Measurements from ENCODE around the gene KLC3.
"Not testable (repeated sequence)": the region's sequence is repeated elsewhere in the genome, so short reads cannot be mapped to it uniquely, and the experiment has no call there.

The KLC3 gene

DNA sequence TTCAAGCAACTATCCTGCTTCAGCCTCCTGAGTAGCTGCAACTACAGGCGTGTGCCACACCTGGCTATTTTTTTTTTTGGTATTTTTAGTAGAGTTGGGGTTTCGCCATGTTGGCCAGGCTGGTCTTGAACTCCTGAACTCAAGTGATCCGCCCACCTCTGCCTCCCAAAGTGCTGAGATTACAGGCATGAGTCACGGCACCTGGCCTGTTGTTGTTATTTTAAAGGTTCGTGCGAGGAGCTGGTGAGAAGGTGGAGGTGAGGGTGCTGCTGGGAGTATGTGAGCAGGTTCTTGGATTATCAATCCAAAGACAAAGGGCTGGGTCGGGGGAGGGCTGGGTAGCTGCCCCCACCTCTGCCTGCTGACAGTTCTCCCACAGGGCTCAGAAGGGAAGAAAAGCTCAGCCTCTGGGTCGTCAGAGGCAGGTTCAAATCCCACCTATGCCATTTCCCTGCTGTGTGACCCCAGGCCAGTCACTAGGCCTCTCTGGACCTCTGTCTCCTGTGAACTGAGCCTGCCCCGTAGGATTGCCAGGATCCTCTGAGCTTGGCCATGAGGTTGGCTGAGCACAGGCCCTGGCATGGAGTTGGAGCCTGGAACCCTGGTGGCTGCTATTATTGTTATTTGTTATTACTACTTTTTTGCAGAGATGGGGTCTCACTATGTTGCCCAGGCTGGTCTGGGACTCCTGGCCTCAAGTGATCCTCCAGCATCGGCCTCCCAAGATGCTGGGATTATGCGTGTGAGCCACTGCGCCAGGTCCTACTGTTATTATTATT lies 19.4 kb upstream of the KLC3 start:
- no peak for DNase-seq

DNA sequence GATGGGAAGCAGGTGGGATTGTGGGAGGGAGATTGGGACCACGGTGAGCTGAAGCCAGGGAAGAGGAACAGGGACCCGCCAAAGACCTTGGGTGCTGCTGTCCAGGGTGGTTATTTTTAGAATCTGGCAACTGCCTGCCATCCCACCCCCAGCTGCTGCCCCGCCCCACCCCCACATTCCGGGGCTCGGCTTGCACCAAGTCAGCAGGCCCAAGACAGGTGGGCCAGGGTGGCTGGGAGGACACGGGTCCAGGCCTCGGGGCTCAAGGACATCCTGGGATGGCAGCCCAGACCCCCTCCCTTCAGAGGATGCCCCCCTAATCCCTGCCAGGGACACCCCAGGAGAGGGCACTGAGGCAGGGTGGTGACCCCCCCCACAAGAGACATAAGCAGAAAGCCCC lies 18.7 kb upstream of the KLC3 start:
- no peak for DNase-seq

DNA sequence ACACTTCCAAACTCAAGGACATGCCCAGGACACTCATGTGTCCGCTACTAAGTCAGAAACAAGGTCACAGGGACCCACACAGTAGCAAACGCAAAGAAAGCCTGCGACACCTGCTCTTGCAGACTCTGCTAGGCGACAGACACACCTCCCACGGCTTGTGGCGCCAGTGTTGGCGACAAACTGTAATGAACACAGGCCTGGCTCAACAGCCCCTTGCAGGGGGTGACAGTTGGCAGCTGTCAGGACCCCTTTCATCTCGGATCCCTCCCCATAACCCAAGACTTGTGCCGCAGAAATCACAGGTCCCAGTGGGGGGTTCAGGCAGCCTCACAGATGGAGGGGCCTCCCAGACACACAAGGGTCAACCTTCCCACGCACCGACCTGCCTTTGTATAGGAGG lies 18.2 kb upstream of the KLC3 start:
- DNase-seq: no peak

DNA sequence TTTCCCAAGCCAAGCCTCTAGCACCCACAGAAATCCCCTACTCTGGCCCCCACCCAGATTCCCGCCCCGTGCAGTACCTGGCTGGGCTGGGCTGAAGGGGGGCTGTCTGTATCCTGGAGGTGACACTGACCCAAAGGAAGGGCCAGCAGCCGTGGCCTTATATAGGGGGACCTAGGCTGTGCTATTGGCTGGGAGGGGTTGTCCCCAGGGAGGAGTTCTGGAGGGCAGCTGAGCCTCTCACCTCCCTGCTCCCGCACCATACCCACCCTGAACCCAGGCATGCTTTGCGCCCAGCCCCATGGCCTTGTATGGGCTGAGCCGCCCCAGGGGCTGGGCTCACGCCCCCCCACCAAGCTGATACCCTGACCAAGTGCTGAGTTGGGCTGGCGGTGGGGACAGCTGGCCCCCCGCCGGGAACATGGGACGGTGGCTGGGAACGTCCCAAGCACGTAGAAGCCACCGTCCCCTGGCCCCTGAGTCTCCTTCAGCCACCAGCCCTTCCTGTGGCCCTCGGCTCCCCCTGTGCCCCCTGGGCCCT lies 17.7 kb upstream of the KLC3 start, which contains the start of gene CKM:
Gene CKM, minus strand, starts transcription at position 132 of the 538 bp plus-strand sequence. CDS start 3,162 bp downstream, outside the sequence.
- peak; percentile 59 for DNase-seq

DNA sequence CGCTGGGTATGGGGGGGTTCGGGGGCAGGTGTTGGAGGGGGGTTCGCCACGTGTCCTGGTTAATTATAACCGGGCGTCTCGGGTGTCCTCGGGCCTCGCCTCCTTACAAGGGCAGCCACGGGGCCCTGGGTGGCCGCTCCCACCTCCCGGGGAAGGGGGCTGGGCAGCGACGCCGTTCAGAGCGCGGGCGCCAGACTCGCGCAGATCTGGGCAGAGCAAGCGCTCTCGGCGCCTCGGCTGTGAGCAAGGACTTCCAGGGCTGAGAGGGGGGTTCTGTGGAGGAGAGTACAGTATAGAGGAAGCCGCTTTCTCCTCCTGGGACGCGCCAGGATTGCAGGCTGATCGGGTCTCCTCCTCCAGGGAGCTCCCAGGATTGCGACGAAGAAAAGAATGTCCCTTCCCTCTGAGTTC lies 16.9 kb upstream of the KLC3 start:
- DNase-seq: no peak

DNA sequence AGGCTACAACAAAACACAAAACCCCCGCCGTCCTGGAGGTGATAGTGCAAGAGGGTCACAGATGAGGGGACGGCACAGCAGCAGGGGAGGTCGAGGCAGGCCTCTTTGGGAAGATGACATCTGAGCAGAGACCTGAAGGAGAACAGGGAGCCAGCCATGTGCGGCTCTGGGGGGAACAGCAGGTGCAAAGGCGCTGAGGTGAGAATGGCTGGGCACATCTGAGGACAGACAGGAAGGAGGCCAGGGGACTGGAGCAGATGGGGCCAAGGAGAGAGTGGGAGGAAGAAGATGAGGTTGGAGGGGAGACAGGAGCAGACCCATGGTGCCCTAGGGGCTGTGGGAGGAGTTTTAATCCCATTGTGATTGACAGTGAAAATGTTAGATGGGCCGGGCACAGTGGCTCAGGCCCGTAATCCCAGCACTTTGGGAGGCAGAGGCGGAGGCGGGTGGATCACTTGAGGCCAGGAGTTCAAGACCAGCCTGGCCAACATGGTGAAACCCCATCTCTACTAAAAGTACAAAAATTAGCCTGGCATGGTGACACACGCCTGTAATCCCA lies 16.1 kb upstream of the KLC3 start:
- DNase-seq: no peak

DNA sequence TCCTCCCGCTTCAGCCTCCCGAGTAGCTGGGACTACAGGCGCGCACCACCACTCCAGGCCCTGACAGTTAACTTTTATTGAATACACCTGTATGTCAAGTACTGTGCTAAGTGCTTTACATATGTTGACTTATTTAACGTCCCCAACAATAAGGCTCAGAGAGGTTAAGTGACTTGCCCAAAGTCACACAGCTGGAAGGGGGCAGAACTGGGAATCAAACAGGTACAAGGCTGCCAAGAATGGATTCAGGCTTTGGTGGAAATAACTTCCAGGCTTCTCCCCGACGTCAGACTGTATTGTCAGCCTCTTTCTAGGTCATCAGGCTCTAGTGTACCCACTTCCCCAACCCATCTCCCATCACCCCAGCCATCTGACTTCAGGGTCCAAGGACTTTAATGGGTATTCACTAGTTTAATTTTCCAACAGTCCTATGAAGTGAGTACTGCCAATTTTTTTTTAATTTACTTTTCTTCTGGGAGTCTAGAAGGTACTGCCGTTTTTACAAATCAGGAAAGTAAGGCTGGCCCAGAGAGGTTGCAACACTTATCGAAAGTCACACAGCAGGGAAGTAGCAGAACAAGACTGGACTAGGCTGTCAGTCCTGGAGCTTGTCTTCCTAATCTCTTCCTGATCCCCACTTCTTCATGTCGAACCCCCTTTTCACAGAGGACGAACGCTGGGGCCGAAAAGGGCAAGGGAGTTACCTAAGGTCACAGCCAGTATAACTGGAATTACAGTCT lies 13.0 kb upstream of the KLC3 start:
- no peak for DNase-seq

DNA sequence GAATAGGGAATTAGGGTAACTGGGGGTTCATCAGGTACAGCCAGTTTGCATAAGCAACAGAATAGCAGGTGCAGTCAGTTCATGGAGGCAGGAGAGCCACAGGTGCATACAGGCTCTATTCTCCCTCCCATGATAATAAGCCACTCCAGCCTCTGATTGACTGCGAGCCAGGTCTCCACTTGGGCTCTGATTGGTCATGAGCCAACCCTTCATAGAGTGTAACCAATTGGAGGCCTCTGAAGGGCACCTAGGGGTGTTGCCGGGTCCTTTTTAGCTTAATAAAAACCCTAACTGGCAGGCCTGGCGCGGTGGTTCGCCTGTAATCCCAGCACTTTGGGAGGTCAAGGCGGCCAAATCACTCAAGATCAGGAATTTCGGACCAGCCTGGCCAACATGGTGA lies 9.1 kb upstream of the KLC3 start:
- no peak for DNase-seq

DNA sequence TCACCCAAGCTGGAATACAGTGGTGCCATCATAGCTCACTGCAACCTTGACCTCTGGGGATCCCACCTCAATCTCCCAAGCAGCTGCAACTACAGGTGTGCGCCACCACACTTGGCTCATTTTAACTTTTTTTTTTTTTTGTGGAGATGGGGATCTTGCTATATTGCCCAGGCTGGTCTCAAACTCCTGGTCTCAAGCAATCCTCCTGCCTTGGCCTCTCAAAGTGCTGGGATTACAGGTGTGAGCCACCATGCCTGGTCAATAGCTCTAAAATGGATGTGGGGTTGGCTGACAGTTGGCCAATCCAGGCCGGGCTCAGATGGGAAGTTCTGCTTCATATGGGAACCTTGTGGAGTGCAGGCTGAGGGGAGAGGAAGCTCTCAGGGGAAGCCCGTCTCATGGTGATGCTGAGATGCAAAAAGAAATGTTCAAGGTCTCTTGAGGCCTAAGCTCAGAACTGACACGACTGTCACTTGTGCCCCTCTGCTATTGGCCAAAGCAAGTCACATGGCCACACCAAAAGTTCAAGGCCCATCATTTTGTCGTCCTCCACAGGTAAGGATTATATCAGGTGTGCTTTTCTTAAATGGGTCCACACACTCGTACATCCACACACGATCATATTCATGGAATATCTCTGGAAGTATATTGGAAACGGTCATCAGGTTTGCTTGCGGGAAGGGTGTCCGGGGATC lies 6.8 kb upstream of the KLC3 start:
- no peak for DNase-seq

DNA sequence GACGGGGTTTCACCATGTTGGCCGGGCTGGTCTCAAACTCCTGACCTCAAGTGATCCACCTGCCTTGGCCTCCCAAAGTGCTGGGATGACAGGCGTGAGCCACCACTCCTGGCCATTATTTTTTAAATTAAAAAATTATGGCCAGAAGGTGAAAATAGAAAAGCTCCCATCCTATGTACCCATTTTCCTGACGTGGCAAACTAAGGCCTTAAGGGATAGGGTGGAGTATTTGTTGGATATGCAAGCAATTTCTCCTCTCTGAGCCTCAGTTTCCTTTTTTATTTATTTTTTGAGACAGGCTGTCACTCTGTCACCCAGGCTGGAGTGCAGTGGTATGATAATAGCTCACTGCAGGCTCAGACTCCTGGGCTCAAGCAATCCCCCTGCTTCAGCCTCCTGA lies 5.7 kb upstream of the KLC3 start:
- DNase-seq: not testable (repeated sequence)

DNA sequence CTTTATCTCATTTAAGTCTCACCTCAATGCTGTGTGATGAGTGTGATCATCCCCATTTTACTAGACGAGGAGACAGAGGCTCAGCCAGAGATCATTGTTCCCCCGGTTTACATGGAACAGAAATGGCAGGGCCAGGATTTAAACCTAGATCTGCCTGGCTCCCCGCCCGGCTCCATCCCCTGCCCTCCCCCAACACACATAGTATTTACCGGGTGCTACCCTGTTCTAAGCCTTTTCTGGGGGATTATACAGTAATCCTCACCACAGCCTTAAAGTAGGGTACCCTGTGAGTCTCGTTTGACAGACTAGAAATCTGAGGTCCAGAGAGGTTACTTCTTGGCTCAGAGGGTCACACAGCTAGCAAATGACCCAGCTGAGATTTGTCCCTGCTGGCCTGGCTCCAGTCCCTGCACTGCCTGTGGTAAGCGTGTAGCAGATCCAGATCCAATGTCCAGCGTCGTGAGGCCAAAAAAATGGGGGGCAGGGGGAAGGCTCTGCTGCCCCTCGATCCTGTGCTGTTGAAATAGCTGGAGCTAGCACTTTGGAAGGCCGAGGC lies 3.8 kb upstream of the KLC3 start:
- DNase-seq: no peak

DNA sequence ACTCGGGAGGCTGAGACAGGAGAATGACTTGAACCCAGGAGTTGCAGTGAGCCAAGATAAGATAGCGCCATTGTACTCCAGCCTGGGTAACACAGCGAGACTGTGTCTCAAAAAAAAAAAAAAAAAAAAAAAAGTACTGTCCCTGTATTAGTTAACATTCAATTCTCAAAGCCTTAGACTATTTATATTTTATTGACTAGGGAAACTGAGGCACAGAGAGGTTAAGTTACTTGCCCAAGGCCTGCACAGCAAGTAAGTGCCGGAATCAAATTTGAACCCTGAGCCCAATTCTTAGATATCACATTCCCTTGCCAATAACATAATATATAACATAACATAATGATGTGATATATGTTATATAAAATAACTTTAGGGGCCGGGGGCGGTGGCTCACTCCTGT lies 921 bp upstream of the KLC3 start:
- no peak for DNase-seq

DNA sequence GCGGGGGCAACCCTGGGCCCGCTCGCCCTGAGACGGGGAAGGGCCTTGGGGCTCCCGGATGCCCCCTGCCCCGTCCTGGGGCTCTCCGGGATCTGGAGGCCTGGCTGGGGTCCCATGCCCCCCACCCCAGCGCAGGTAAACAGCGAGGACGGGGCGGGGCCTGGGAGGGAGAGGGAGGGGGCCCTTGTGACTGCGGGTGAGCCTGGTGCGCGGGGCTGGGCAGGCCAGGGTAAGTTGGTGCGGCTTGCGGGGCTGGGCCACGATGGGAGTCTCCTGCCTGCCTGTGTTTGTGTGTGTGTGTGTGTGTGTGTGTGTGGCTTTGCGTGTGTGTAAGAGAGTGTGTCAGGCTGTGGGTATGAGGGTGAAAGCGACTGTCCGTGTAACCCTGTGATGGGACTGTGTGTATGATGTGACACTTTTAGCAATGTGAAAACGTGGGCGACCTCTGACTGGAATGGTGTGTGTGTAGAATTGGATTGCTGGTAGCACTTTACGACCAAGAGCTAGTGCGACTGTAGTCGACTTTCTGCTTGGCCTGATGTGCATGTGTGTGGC lies 426 bp downstream of the KLC3 start:
- no peak for DNase-seq

DNA sequence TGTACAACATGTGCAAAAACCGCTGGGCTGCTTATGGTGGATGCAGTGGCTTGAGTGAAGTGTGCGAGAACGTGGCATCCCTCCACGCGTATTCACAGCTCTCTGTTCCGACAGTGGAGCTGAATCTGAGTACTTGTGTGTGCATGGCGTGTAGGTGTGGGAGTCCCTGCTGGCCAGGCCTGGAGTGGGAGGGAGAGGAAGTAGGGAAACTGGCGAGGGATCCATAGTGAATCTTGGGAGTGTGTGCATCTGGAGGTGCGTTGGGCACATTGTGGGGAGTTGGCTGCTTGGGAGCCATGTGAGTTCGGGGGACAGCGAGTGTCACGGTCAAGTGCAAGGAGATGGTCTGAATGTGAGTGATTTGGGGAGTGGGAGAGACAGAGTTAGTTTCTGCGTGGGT lies 2.4 kb downstream of the KLC3 start:
- no peak for DNase-seq

DNA sequence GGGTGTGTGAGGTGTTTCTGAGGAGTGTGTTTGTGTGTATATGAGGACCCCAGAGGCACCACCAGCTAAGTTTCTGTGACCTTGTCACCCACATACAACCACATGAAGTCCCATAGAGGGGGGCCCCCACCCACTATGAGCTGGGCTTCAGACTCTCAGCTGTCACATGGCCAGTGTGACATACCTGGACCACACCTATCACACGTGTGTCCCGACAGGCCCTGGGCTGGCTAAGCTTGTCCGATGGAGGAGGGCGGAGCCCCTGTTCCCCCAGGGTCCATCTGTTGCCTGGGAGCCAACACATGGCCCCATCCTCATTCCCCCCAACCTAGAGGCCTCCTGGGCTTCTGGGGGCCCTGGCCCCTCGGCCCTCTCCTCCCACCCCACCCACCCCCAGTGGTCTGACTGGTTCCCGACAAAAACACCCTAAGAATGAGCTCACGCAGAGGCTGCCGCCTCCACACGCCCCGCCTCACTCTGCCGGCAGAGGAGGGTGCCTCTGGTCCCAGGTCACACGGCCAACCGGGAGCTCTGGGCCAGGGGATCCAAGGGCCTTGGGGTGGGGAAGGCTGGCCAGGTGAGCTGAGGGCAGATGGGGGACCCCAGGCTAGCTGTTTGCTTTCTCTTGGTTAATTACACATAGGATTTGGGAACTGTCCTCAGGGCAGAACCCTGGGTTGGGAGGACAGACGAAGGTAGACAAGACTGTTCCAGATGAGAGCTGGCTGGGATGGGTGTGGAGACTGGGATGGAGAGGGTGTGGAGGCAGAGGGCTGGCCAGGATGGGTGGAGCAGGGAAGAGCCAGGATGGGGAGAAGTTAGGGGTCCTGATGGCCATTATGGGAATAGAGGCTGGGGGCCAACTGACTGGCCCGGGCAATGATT lies 4.3 kb downstream of the KLC3 start:
- DNase-seq: no peak

DNA sequence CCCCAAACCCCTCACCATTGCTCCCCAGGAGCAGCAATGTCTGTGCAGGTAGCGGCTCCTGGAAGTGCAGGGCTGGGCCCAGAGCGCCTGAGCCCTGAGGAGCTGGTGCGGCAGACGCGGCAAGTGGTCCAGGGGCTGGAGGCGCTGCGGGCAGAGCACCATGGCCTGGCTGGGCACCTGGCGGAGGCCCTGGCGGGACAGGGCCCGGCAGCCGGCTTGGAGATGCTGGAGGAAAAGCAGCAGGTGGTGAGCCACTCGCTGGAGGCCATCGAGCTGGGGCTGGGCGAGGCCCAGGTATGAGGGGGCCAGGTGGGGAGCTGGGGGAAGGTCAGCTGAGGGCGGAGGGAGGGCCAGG lies 4.9 kb downstream of the KLC3 start:
- DNase-seq: no peak

DNA sequence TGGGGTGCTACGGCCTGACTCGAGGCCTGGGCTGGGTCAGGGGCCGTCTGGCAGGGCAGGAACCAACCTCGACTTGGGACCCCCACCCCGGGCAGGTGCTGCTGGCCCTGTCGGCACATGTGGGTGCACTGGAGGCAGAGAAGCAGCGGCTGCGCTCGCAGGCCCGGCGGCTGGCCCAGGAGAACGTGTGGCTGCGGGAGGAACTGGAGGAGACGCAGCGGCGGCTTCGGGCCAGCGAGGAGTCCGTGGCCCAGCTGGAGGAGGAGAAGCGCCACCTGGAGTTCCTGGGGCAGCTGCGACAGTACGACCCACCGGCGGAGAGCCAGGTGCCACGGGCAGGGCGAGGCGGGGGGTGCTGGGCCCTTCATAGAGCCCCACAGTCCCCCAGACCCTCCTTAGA lies 5.9 kb downstream of the KLC3 start:
- no peak for DNase-seq

DNA sequence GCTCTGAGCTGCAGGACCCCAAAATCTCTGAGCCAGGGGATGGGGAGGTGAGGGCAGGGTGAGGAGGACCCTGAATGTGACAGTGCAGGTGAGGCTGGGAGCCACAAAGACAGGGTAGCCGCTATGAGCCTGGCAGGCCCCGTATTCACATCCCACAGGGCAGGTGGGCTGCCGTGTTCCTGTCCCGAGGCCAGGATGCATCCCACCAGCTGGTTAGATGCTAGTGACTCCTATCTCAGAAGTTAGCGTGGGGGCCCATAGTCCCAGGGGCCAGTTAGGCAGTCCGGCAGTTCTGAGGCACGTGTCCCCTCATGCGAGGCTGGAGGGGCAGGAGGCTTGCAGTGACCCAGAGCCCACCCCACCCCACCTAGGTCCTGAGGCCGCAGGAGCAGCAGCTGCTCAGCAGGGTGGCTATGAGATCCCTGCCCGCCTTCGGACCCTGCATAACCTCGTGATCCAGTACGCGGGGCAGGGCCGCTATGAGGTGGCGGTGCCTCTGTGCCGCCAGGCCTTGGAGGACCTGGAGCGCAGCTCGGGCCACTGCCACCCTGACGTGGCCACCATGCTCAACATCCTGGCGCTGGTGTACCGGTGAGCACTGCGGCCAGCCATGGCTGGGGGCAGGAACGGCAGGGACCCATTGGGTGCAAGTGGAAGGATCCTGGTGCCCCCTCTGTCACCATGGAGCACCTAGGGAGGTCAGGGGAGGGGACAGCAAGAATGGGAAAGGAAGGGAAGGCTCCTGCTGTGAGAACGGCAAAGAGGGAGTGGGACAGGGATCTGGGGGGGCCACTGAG lies 7.2 kb downstream of the KLC3 start:
- DNase-seq: no peak

DNA sequence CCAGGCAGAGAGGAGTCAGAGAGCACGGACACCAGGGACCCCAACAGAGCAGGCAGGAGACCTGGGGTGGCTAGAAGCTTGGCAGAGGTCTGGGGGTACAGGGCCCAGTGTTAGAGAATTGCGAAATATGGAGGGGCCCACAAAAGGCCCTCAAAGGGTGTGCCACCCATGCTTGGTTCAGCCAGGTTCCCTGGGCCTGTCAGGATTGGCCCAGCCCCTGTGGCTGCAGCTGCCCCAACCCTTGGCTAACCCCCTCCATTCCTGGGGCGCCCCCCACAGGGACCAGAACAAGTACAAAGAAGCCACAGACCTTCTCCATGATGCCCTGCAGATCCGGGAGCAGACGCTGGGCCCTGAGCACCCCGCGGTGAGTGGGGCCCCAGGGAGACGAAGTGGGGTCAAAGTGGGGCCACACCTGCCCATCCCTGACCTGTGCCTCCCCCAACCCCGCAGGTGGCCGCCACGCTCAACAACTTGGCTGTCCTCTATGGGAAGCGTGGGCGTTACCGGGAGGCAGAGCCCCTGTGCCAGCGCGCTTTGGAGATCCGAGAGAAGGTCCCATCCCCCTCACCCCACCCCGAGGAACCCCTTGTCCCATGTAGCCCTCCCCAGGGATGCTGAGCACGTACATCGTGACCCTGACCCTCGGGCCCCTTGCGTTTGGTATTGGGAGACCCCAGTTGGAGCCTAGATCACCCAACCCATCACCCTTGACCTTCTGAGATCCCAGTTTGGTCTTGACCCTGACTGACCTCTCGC lies 8.0 kb downstream of the KLC3 start:
- no peak for DNase-seq

DNA sequence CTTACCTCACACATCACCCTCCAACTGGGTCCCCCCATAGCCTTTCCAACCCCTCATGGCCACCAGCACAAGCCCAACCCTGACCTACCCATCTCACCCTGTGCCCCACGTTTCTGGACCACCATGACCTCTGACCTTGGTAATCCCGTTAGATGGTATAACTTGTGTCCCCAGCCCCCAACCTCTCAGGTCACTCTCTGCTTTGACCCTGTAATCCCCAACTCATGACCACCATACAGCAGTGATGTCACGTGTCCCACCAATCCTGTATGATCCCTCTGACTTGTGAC lies 8.5 kb downstream of the KLC3 start:
- DNase-seq: no peak

Data from left hindlimb (tissue), 1 donor.